ENCODE data around the gene GPHN.
"Not testable (repeated sequence)": the region's sequence is repeated elsewhere in the genome, so short reads cannot be mapped to it uniquely, and the experiment has no call there.

The GPHN gene

DNA sequence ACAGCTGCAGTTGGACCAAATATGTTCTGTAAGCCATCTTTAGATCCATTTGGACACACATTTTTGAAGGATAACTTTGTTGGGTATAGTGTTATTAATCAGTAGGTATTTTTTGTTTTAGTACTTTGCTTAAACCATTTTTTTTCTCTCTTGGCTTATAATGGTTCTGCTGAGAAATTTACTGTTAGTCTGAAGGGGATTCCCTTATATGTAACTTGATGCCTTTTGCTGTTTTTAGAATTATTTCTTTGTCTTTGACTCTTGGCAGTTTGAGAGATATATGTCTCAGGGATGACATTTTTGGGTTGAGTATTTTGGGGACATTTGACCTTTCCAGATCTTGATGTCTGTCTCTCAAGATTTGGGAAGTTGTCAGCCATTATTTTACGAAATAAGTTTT, 169.8 kb downstream of the GPHN start:
- no peak for DNase-seq (ENCODE audit: low read depth)

DNA sequence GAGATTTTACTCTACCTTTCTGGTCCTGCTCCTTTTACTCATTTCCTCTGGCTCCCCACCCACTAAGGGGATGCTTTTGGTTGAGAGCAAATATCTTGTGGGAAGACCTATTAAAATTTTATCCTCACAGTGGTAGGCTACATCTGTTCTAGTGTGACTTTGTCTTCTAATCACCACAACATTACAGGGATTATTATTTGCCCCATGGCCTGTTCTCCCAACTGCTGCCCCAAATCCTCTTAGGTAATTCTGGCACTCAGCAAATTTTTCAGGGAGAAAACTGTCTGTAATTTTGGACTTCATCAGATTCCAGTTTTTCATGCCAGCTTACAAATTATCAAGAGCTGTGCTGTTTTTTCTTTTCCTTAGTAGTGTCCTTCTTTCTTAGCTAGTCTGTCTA, 172.3 kb downstream of the GPHN start:
- DNase-seq (ENCODE audit: low read depth): no peak

DNA sequence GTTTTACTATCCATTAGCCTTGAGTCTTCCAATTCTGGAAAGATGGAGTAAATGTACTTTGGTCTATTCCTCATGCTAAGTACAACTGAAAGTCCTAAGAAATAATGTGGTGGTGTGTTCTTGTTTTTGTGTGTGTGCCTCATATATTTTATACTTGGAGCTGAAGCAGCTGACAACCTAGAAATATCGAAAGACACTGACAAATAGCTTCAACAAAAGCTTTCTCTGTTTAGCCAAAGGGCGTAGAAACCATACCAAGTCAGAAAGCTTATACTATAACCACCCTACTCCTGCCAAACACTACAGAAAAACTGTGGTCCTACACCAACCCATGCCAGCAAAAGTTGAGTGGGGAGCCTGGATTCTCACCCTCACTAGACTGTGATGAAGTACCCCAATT, 188.4 kb downstream of the GPHN start:
- no peak for DNase-seq (ENCODE audit: low read depth)

DNA sequence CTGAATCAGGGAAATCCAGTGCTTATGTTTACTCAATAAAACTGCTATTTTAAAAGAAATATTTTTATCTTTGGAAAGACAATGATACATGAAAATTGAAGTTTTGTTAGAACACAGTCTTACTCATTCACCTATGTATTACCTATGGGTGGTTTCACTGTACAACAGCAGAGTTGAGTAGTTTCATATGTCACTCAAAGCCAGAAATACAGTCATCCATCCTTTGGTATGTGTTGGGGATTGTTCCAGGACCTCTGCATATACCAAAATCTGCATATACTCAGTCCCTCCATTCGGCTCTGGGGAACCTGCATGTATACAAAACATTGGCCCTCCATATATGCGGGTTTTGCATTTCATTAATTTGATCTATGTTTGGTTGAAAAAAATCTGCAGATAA, 190.6 kb downstream of the GPHN start:
- no peak for DNase-seq (ENCODE audit: low read depth)

DNA sequence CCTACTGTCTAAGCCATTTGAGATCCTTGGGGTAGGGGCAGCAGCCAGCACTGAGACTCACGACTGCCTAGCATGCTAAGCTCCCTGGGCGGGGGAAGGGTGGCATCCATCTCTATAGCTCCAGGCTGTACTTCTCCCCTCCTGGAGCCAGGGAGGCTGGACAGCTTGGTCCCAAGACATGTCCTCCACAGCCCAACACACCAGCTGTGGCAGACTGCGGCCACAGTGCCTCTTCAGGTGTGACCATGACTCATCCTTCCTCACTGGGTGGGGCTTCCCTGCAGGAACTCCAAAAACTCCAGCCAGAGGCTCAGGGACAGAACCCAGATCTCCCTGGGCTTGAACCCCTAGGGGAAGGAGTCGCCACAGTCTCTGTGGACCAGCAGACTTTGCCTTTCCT, 193.9 kb downstream of the GPHN start:
- no peak for DNase-seq (ENCODE audit: low read depth)

DNA sequence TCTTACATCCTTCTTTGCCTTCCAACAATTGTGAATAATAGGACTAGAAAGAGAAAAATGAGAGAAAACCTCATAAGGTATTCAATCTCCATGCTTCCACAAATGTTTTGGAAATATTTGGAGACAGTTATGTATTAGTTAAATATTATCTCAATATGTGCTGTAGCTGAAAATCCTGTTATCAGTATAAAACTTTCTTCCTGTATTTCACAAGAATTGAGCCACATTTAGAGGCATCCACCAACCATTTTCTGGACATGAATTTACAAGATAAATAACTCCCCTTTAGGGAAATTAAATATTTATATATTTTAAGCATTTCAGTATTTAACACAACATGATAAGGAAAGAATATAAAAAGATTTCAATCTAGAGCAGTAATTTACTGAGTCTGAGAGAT, 200.3 kb downstream of the GPHN start:
- DNase-seq (ENCODE audit: low read depth): no peak

DNA sequence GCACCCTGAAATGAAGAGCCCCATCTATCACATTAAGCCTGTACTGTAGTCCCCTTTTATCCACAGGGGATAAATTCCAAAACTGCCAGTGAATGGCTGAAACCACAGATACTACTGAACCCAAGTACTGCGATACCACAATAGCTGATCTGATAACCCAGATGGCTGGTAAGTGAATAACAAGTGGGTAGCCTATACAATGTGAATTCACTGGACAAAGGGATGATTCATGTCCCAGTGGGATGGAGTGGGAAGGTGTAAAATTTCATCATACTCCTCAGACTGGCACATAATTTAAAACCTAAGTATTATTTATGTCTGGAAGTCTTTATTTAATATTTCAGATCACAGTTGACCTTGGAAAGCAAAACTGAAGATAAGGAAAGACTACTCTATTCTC, 201.3 kb downstream of the GPHN start:
- no peak for DNase-seq (ENCODE audit: low read depth)

DNA sequence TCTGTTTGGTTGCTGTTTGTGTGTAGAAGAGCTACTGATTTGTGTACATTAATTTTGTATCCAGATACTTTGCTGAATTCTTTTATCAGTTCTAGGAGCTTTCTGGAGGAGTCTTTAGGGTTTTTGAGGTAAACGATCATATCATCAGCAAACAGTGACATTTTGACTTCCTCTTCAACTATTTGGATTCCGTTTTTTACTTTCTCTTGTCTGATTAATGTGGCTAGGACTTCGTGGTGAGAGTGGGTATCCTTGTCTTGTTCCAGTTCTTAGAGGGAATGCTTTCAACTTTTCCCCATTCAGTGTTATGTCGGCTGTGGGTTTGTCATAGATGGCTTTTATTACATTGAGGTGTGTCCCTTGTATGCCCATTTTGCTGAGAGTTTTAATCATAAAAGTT, 206.3 kb downstream of the GPHN start:
- DNase-seq (ENCODE audit: low read depth): not testable (repeated sequence)

DNA sequence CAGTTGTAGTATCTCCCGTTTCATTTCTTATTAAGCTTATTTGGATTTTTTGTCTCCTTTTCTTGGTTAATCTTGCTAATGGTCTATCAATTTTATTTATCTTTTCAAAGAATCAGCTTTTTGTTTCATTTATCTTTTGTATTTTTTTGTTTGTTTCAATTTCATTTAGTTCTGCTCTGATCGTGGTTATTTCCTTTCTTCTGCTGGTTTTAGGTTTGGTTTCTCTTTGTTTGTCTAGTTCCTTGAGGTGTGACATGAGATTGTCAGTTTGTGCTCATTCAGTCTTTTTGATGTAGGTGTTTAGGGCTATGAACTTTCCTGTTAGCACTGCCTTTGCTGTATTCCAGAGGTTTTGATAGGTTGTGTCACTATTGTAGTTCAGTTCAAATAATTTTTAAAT, 207.4 kb downstream of the GPHN start:
- not testable (repeated sequence) for DNase-seq (ENCODE audit: low read depth)

DNA sequence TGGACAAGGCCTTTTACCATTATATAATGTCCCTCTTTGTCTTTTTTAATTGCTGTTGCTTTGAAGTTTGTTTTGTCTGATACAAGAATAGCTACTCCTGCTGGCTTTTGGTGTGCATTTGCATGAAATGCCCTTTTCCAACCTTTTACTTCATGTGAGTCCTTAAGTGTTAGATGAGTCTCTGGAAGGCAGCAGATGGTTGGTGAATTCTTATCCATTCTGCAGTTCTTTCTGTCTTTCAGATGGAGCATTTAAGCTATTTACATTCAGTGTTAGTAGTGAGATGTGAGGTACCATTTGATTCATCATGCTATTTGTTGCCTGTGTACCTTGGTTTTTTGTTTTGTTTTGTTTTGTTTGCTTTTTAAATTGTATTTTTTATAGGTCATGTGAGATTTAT, 208.3 kb downstream of the GPHN start:
- DNase-seq (ENCODE audit: low read depth): no peak

DNA sequence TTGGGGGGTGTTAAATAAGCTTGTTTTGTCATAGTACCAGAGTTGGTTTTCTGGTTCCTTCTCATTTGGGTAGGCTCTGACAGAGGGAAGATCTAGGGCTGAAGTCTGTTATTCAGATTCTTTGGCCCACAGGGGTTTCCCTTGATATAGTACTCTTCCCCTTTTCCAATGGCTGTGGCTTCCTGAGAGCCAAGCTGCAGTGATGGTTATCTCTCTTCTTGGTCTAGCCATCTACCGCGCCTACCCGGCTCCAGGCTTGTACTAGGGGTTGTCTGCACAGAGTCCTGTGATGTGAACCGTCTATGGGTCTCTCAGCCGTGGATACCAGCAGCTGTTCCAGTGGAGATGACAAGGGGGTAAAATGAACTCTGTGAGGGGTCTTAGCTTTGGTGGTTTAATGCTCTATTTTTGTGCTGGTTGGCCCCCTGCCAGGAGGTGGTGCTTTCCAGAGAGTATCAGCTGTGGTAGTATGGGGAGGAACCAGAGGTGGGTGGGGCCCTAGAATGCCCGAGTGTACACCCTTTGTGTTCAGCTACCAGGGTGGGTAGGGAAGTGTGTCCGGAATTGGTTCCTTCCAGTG, 209.7 kb downstream of the GPHN start:
- DNase-seq (ENCODE audit: low read depth): no peak

DNA sequence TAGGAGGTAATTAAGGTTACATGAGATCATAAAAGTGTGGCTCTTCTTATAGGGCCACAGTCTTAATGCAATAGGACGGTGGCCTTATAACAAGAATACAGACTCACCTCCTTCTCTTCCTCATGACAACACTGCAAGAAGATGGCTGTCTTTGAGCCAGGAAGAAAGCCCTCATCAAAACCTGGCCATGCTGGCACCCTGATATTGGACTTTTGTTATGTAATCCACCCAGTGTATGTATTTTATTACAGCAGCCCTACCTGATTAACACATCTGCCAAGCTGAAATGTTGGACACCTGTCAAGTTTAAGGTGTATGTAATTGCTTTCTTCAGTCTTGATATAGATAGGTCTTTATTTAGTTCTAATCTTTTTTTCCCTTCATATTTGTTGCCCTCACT, 217.0 kb downstream of the GPHN start:
- no peak for DNase-seq (ENCODE audit: low read depth)

DNA sequence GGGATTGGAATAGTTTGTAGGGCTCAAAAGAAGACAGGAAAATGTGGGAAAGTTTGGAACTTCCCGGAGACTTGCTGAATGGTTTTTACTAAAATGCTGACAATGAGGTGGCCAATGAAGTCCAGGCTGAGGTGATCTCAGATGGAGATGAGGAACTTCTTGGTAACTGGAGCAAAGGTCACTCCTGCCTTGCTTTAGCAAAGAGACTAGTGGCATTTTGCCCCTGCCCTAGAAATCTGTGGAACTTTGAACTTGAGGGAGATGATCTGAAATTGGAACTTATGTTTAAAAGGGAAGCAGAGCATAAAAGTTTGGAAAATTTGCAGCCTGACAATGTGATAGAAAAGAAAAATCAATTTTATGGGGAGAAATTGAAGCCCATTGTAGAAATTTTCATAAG, 223.4 kb downstream of the GPHN start:
- DNase-seq (ENCODE audit: low read depth): not testable (repeated sequence)

DNA sequence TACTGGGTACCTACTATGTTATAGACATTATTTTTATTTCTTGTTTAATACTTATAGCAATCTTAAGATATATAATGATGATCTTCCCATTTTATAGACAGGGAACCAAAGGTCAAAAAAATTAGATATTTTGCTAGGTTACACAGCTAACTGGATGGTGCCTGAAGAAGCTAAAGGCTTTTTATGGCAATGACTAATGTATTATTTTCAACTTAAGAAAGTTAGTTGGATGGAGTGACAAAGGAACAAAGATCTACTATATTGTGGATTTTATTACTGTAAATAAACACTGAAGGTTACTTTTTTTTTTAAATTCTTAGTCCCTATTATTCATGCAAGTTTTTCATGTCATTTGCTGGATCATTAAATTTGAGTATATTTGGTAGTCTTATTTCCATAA, 227.9 kb downstream of the GPHN start:
- DNase-seq (ENCODE audit: low read depth): no peak

DNA sequence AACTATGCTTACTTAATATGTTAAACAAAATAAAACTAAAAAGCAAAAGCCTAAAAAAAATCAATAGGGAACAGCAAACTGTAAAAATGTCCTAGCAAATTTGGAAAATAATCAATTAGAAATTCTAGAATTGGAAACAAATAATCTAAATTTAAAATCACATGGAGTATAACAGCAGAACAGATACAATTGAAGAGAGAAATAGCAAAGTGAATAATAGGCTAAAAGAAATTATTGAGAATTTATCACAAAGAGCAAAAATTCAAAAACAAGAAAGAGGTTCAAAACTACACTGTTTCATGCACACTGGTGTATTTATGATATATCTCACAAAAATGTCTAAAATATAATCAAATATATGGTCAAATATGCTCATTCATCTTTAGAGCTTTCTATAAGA, 231.9 kb downstream of the GPHN start:
- no peak for DNase-seq (ENCODE audit: low read depth)

DNA sequence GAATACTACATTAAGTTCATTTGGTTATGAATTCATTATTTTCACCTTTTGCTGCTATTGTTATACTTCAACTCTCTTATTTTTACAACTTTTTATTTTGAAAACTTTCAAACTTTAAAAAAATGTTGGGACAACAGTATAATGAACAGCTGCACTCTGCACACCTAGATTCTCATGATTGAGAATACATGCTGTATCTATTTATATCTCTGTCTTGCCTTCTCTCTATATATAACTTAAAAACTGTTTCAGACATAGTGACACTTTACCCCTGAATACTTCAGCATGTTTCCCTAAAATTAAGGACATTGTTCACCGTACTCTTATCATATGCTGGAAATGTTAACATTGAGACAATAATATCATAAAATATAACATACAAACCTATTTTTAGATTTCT, 237.1 kb downstream of the GPHN start:
- DNase-seq (ENCODE audit: low read depth): no peak

DNA sequence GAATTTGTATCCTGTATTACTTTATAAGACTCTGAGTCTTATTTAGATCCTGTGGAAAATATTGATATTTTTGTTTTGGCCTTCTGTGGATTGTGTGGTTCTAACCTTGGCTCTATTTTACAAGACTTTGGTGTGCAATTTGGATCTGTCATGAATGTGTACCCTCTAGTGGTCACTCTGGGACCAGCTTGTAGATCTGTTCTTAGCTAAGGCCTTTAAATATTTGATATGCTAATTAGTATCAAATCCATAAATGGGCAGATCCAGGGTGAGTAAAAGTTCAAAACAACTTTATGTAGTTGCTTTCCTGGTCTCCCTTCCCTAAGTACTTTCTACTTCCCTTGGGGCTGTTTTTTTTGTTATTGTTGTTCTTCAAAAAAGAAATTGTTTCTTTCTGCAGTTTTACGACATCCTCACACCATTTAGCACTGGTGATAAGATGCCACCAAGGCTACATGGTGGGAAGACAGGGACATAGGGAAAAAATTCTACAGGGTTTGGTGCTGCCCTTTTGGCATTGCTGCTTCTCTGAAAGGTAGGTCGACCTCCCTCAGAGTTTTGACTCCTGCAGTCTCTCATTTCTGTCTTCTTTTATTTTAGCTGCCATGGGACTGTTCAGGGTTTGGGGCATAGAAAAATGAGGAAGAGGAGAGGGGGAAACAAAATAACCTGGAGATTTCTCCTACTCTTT, 238.5 kb downstream of the GPHN start:
- no peak for DNase-seq (ENCODE audit: low read depth)

DNA sequence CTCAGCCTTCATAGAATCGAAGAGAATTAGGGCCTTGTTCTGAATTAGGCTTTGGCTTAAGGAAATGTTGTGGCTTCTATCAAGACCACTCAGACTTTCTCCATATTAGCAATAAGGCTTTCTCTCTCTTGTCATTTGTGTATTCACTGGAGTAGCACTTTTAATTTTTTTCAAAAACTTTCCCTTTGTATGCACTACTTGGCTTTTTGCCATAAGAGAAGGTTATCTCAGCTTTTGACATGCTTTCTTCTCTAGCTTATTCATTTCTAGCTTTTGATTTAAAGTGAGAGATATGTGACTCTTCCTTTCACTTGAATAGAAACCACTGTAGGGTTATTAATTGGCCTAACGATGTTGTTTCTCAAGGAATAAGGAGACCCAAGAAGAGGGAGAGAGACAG, 244.2 kb downstream of the GPHN start:
- DNase-seq (ENCODE audit: low read depth): no peak

DNA sequence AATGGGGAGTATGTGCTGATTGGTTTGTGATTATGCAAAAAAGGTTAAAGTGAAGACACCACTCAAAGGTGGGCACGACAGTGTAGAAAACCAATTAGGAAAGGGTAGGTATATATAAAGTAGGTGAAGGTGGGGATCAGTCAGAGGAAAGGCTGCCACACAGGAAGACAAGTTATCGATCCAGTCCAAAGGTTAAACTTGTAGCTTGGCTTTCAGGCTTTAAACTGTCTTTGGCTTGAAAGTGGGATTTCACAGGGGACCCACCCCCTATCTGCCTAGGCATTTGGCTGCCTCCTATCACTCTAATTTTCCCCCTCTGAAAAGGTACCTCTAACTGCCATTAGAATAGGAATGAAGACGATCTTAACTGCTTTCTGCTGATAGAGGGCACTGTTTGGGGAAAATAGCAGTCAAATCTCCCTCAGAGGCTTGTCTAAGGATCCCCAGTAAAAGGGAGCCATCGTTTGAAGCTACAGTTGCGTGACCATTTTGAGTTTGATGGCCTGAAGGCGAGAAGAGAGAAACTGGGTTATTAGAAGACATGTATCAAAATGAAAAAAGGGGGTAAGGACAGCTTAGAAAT, 250.2 kb downstream of the GPHN start:
- DNase-seq (ENCODE audit: low read depth): no peak

DNA sequence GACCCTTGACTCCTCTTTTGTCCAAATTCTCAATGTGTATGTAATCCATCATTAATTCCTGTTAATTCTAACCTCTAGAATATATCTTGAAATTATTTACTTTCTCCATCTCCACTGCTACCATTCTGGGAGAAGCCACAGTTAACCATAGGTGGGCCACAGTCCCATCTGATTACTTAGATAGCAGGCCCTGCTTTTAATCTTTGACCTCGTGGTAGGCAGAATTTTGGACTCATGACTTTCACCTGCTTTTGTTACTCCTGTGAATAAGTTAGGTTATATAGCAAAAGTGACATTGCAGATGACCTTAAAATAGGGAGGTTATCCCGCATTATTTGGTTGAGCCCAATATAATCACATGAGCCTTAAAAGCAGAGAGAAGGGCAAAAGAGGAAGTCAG, 264.2 kb downstream of the GPHN start:
- DNase-seq (ENCODE audit: low read depth): no peak

DNA sequence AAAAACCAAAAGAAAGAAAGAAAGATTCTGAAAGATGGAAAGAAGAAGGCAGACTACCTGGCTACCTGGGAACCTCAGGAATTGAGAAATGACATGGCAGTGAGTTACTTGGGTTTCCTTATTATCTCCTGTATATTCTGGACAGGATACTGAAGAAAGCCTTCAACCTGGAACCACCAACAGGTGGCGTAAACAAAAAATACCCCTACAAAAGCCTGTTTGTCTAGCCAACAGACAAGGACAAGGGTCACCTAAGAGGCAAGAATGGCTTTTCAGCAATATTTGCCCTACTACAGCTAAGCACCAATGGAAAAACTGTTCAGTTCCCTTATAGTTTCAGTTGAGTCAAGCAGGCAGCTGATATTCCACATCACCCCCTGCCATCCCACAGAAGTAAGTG, 274.9 kb downstream of the GPHN start:
- DNase-seq (ENCODE audit: low read depth): no peak

DNA sequence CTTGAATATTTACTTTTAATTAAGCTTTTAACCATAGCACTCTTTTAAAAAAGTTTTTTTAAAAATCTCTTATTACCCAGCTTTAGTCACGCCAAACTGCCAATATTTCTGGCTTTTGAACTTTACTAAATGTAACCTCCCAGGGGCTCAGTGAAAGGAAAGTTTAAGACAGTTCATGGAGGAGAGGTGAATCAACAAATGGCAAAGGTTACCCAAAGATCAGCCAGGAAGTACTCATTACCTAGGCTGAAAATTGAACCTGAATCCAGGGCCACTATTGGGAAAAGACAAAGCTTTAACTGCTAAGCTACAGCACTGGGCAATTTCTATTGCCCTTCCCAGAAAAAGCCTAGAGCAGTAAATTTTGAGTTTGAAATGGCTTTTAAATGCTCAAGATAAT, 282.2 kb downstream of the GPHN start:
- no peak for DNase-seq (ENCODE audit: low read depth)

DNA sequence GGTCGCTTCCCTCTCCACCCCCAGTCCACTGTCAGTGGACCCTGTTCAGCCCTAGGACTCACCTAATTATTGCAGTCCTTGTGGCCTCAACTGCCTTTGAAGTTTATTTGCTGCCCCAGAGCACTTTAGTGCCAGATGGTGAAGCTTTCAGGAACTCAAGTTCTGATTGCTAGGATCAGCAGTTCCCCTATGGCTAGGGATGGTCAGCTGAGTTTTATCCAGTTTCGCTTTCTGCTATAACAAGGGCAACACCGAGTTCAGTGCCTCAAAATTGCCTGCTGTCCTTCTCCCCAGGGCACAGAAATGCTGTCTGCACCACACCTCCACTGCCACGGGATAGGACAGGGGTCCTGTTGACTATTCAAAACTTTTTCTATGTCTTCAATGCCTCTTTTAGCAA, 295.0 kb downstream of the GPHN start:
- DNase-seq (ENCODE audit: low read depth): no peak

DNA sequence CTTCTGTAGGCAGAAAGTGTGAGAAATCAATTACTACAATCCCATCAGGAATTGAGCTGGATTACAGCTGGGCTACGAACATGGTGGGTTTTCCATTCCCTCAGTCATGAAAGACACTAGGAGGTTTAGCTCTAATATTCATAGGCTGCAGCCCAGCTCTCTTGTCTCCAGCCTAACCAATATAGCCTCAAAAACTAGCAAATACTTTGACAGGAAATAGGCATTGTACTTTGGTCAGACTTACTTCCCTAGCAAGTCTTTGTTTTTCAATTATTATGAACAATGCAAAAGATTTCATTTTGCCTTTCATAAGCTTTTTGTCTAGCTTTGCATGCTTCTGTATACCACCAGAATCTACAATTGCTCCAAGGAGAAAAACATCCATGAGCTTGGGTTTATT, 296.2 kb downstream of the GPHN start:
- no peak for DNase-seq (ENCODE audit: low read depth)

Data from stimulated activated CD8-positive, alpha-beta memory T cell treated with anti-CD3 and anti-CD28 coated beads, Interleukin-15, amount 100 ng/mL, for 1 hour (primary cell).